ENCODE data around the gene CHST9.

GRCh38 chr18:27054926-27055325 is 130.2 kb downstream of the CHST9 start:
- no peak for TF ChIP-seq CTCF (IDR thresholded peaks at IDR 0.05)
- TF ChIP-seq POLR2A (IDR thresholded peaks at IDR 0.05), result no peak
- TF ChIP-seq POLR2AphosphoS5 (IDR thresholded peaks at IDR 0.05), result no peak

Data from prostate gland (tissue), 2 donors.